H1 (cell line): ENCODE measurements around the gene LRRC49. TPM values are rescaled to one million over a fixed set of nuclear protein-coding genes. Genes with fewer than 3 reads are reported as not detected.

Experiments
- CTCF ChIA-PET: fragments of 300-600 bp; sonication (Branson Sonifier 250); formaldehyde crosslinking; loops from one replicate; lab custom pipeline; 2021; ENCODE audit not compliant: partially characterized antibody; lab: Charles Lee
- POLR2A ChIA-PET: fragments of 300-600 bp; sonication (Branson Sonifier 250); formaldehyde crosslinking; loops from one replicate; lab custom pipeline; 2021; ENCODE audit warnings: inconsistent platforms; ENCODE audit not compliant: partially characterized antibody; lab: Charles Lee
- DNase-seq, 2 experiments: peaks; one replicate each; pipeline versions ENCODE4 v3.0.0 to v3.0.0-alpha.2; 2010 to 2022; ENCODE audit warnings: low spot score in 2 of 2, low read depth in 1 of 2, mixed read lengths in 1 of 2
- FAIRE-seq: peaks from 2 replicates; lab custom pipeline; 2011; peaks lifted over from hg19 to GRCh38; lab: Jason Lieb, UNC
- H2AFZ ChIP-seq: 2 replicates; pipeline ENCODE4 v1.8.1; 2012; ENCODE audit warnings: low read length, inconsistent platforms
- H2AK5ac ChIP-seq: 2 replicates; pipeline ENCODE4 v1.6.1; 2013; ENCODE audit warnings: low read depth, low read length
- H2BK120ac ChIP-seq: replicated peaks from 2 replicates; pipeline ENCODE3; 2013; ENCODE audit warnings: low read depth, low read length, inconsistent platforms
- H2BK12ac ChIP-seq: 2 replicates; pipeline ENCODE4 v1.6.1; 2013; ENCODE audit warnings: low read depth, low read length
- H2BK15ac ChIP-seq: 2 replicates; pipeline ENCODE4 v1.6.1; 2013; ENCODE audit warnings: low read length
- H2BK20ac ChIP-seq: 2 replicates; pipeline ENCODE4 v1.6.1; 2013; ENCODE audit warnings: low read length
- H2BK5ac ChIP-seq: 2 replicates; pipeline ENCODE4 v1.6.1; 2013; ENCODE audit warnings: low read depth, low read length
- H3K14ac ChIP-seq: 2 replicates; pipeline ENCODE4 v1.6.1; 2013; ENCODE audit warnings: inconsistent platforms; ENCODE audit not compliant: insufficient read length
- H3K18ac ChIP-seq: 2 replicates; pipeline ENCODE4 v1.6.1; 2013; ENCODE audit warnings: low read length; ENCODE audit errors: extremely low read depth
- H3K23ac ChIP-seq: 2 replicates; pipeline ENCODE4 v1.6.1; 2013; ENCODE audit warnings: inconsistent platforms; ENCODE audit not compliant: insufficient read length
- H3K23me2 ChIP-seq: 2 replicates; pipeline ENCODE4 v1.6.1; 2013; ENCODE audit warnings: low read depth, low read length
- H3K27ac ChIP-seq: 2 replicates; pipeline ENCODE4 v1.6.1; 2011; ENCODE audit warnings: low read depth, low read length, inconsistent platforms
- H3K27me3 ChIP-seq, 4 experiments: replicated peaks in 1 of 4; 1 replicate in 1 of 4; 2 replicates in 3 of 4; pipeline versions ENCODE4 v1.6.1 to v1.8.1; 2011 to 2013; ENCODE audit warnings: low read length in 3 of 4, mild to moderate bottlenecking in 3 of 4, inconsistent platforms in 2 of 4, mixed read lengths in 2 of 4, moderate library complexity in 1 of 4; ENCODE audit not compliant: control insufficient read depth in 3 of 4, insufficient read depth in 3 of 4; ENCODE audit errors: extremely low read depth in 1 of 4
- H3K36me3 ChIP-seq, 4 experiments: 2 replicates each; pipeline versions ENCODE4 v1.6.1 to v1.8.1; 2011 to 2013; ENCODE audit warnings: mild to moderate bottlenecking in 4 of 4, low read length in 3 of 4, moderate library complexity in 2 of 4, control low read depth in 1 of 4, inconsistent platforms in 1 of 4; ENCODE audit not compliant: insufficient read depth in 4 of 4, control insufficient read depth in 2 of 4
- H3K4ac ChIP-seq: replicated peaks from 2 replicates; pipeline ENCODE3; 2013; ENCODE audit warnings: low read length, low read depth, mixed read lengths, inconsistent platforms; ENCODE audit not compliant: insufficient read length
- H3K4me1 ChIP-seq, 4 experiments: replicated peaks in 1 of 4; 1 replicate in 1 of 4; 2 replicates in 3 of 4; pipeline versions ENCODE4 v1.6.1 to v1.8.1; 2011 to 2013; ENCODE audit warnings: low read length in 3 of 4, inconsistent platforms in 2 of 4, mixed read lengths in 1 of 4; ENCODE audit not compliant: insufficient read depth in 4 of 4, control insufficient read depth in 3 of 4
- H3K4me2 ChIP-seq, 2 experiments: 2 replicates each; pipeline versions ENCODE4 v1.6.1 to v1.8.1; 2011 to 2013; ENCODE audit warnings: low read depth in 2 of 2, low read length in 2 of 2, control low read depth in 1 of 2, inconsistent platforms in 1 of 2, mild to moderate bottlenecking in 1 of 2; ENCODE audit not compliant: insufficient read depth in 1 of 2
- H3K4me3 ChIP-seq, 4 experiments: fragments of 200-600, 300-600 bp in 1 of 4; sonication (generic), shearing (Covaris generic), sonication (Bioruptor Twin) in 1 of 4; 2 replicates each; pipeline versions ENCODE4 v1.5.1 to v1.8.1; 2011 to 2016; ENCODE audit warnings: low read length in 4 of 4, low read depth in 3 of 4, control low read depth in 2 of 4, inconsistent platforms in 2 of 4, mild to moderate bottlenecking in 2 of 4, mixed read lengths in 1 of 4, moderate library complexity in 1 of 4; ENCODE audit not compliant: insufficient read depth in 2 of 4; ENCODE audit errors: extremely low read depth in 1 of 4
- H3K56ac ChIP-seq: replicated peaks from 2 replicates; pipeline ENCODE3; 2013; ENCODE audit warnings: low read depth, mild to moderate bottlenecking, mixed read lengths, low read length, inconsistent platforms; ENCODE audit not compliant: insufficient read length
- H3K79me1 ChIP-seq: 2 replicates; pipeline ENCODE4 v1.6.1; 2013; ENCODE audit warnings: low read depth, low read length, control low read depth
- H3K79me2 ChIP-seq, 2 experiments: 2 replicates each; pipeline versions ENCODE4 v1.6.1 to v1.8.1; 2012 to 2013; ENCODE audit warnings: low read length in 2 of 2, mild to moderate bottlenecking in 2 of 2, inconsistent platforms in 1 of 2; ENCODE audit not compliant: insufficient read depth in 2 of 2, control insufficient read depth in 1 of 2
- H3K9ac ChIP-seq, 4 experiments: replicated peaks in 1 of 4; 1 replicate in 1 of 4; 2 replicates in 3 of 4; pipeline versions ENCODE4 v1.6.1 to v1.8.1; 2011 to 2013; ENCODE audit warnings: low read depth in 3 of 4, low read length in 3 of 4, control low read depth in 2 of 4, mild to moderate bottlenecking in 2 of 4, moderate library complexity in 2 of 4, inconsistent platforms in 1 of 4; ENCODE audit errors: extremely low read depth in 1 of 4
- H3K9me3 ChIP-seq, 2 experiments: 2 replicates each; pipeline versions ENCODE4 v1.6.1 to v1.8.1; 2012 to 2013; ENCODE audit warnings: mild to moderate bottlenecking in 2 of 2, moderate library complexity in 2 of 2, control low read depth in 1 of 2, inconsistent platforms in 1 of 2, low read depth in 1 of 2, low read length in 1 of 2, mixed read lengths in 1 of 2; ENCODE audit not compliant: insufficient read depth in 2 of 2
- H4K20me1 ChIP-seq, 2 experiments: replicated peaks in 1 of 2; 2 replicates each; pipeline versions ENCODE3 to v1.8.1; 2011 to 2013; ENCODE audit warnings: inconsistent platforms in 2 of 2, low read length in 2 of 2, mild to moderate bottlenecking in 1 of 2; ENCODE audit not compliant: insufficient read depth in 2 of 2, control insufficient read depth in 1 of 2
- H4K5ac ChIP-seq: 2 replicates; pipeline ENCODE4 v1.6.1; 2013; ENCODE audit warnings: low read length, low read depth, mixed read lengths, inconsistent platforms; ENCODE audit not compliant: insufficient read length
- H4K8ac ChIP-seq: 2 replicates; pipeline ENCODE4 v1.8.0; 2013; ENCODE audit warnings: mild to moderate bottlenecking, moderate library complexity, low read length, inconsistent platforms; ENCODE audit not compliant: insufficient read depth; ENCODE audit errors: extremely low read depth
- H4K91ac ChIP-seq: replicated peaks from 2 replicates; pipeline ENCODE3; 2013; ENCODE audit warnings: low read length, mixed read lengths, inconsistent platforms; ENCODE audit not compliant: insufficient read length
- EGR1 ChIP-seq: IDR thresholded peaks from 2 replicates; pipeline ENCODE4 v1.6.1; 2011; ENCODE audit warnings: low read depth, low read length, borderline replicate concordance
- EZH2 ChIP-seq: fragments of 200-600 bp; sonication (generic); IDR thresholded peaks from 2 replicates; pipeline ENCODE4 v1.7.1; 2012; ENCODE audit warnings: low read depth, mild to moderate bottlenecking, moderate library complexity, low read length, inconsistent platforms; ENCODE audit not compliant: severe bottlenecking
- GTF2F1 ChIP-seq: IDR thresholded peaks from 2 replicates; pipeline ENCODE4 v1.6.1; 2012; ENCODE audit warnings: low read depth, low read length, improper control_type of control experiment, borderline replicate concordance
- HDAC2 ChIP-seq, 2 experiments: fragments of 300-600 bp in 1 of 2; sonication (generic) in 1 of 2; IDR thresholded peaks; 2 replicates each; pipeline ENCODE4 v1.6.1; 2011 to 2012; ENCODE audit warnings: low read depth in 2 of 2, low read length in 2 of 2, mild to moderate bottlenecking in 2 of 2, moderate library complexity in 2 of 2, borderline replicate concordance in 1 of 2, inconsistent platforms in 1 of 2
- JUND ChIP-seq: IDR thresholded peaks from 2 replicates; pipeline ENCODE4 v1.6.1; 2011; ENCODE audit warnings: mild to moderate bottlenecking, improper control_type of control experiment, low read length
- KDM1A ChIP-seq: fragments of 200-600, 300-600 bp; sonication (generic); IDR thresholded peaks from 2 replicates; pipeline ENCODE4 v1.7.1; 2016; ENCODE audit warnings: mild to moderate bottlenecking, low read length, borderline replicate concordance
- MAFK ChIP-seq: IDR thresholded peaks from 2 replicates; pipeline ENCODE4 v1.6.1; 2012; ENCODE audit warnings: low read depth, mild to moderate bottlenecking, improper control_type of control experiment, low read length
- NRF1 ChIP-seq: IDR thresholded peaks from 2 replicates; pipeline ENCODE4 v1.6.1; 2011; ENCODE audit warnings: mild to moderate bottlenecking, low read depth, low read length, improper control_type of control experiment
- PHF8 ChIP-seq: fragments of 200-600 bp; sonication (generic); conservative IDR thresholded peaks from 2 replicates; pipeline ENCODE4 v1.7.1; 2012; ENCODE audit warnings: low read depth, mild to moderate bottlenecking, inconsistent platforms, low read length, moderate library complexity
- POLR2AphosphoS5 ChIP-seq: IDR thresholded peaks from 2 replicates; pipeline ENCODE4 v1.6.1; 2011; ENCODE audit warnings: low read depth, low read length
- RAD21 ChIP-seq, 2 experiments: IDR thresholded peaks in 1 of 2; conservative IDR thresholded peaks in 1 of 2; 2 replicates each; pipeline ENCODE4 v1.6.1; 2011; ENCODE audit warnings: low read depth in 2 of 2, low read length in 2 of 2, improper control_type of control experiment in 1 of 2, inconsistent platforms in 1 of 2, mild to moderate bottlenecking in 1 of 2, moderate library complexity in 1 of 2
- RFX5 ChIP-seq: IDR thresholded peaks from 2 replicates; pipeline ENCODE4 v1.6.1; 2011; ENCODE audit warnings: low read depth, low read length, improper control_type of control experiment, borderline replicate concordance
- SP4 ChIP-seq: IDR thresholded peaks from 2 replicates; pipeline ENCODE4 v1.6.1; 2012; ENCODE audit warnings: low read length, inconsistent platforms
- TAF7 ChIP-seq: optimal IDR thresholded peaks from 2 replicates; pipeline ENCODE3; 2011; ENCODE audit warnings: low read depth, mild to moderate bottlenecking, inconsistent platforms, low read length, moderate library complexity, borderline replicate concordance
- polyA plus RNA-seq, 7 experiments: library from polyadenylated mRNA; depleted of rRNA in 3 of 7; stranded (reverse) in 5 of 7; unstranded in 2 of 7; fragments of >200 nt in 5 of 7; fragments of 200-250 nt in 2 of 7; gene quantifications; 1 replicate in 5 of 7; 2 replicates in 1 of 7; 4 replicates in 1 of 7; pipeline versions ENCODE4 v1.2.1 to v1.2.3, GENCODE V29; 2011 to 2013; ENCODE audit warnings: missing spikeins in 2 of 7, mixed read lengths in 2 of 7
- total RNA-seq: library from RNA; stranded (reverse); fragmentation: NEBNext Ultra II Directional; extraction: Animal tissue kit (Norgen Biotek cat#: 25700); gene quantifications from 2 replicates; pipeline ENCODE4 v1.2.1, GENCODE V29; 2021

The LRRC49 gene
- total and polyA plus RNA-seq, 2 of the 8 experiments (the other 6 are each of a cell fraction or from before 2014, with no cell fraction given): 5.0 to 10.4 TPM

GRCh38 chr15:71003319-71003718 lies 110.7 kb downstream of the LRRC49 start:
- Histone ChIP-seq H3K79me1 (no peaks in the 10 kb centered on the region), H2BK15ac (no peak overlapping the region), H2AFZ (no peak overlapping the region), H3K36me3 (no peaks in the 10 kb centered on the region), H3K23ac (no peak overlapping the region), H4K91ac (no peak overlapping the region), H3K4me3 (no peak overlapping the region), H4K5ac (no peak overlapping the region), H4K20me1 (no peaks in the 10 kb centered on the region), H4K8ac (no peak overlapping the region), H3K4me2 (no peak overlapping the region), H2BK5ac (no peak overlapping the region), H3K79me2 (no peaks in the 10 kb centered on the region), H2BK20ac (no peak overlapping the region), H2BK12ac (no peak overlapping the region), H3K27me3 (no peaks in the 10 kb centered on the region), H3K4ac (no peak overlapping the region), H2AK5ac (no peak overlapping the region), H3K23me2 (no peaks in the 10 kb centered on the region), H3K14ac (no peak overlapping the region), H3K56ac (no peak overlapping the region), H3K18ac (no peak overlapping the region), H3K27ac (no peak overlapping the region), H3K9ac (peak overlapping the region in 1 of 4 experiments; percentile 8; a peak in 1 of 7 replicates), H2BK120ac (no peak overlapping the region), H3K4me1 (no peaks in the 10 kb centered on the region), H3K9me3 (no peaks in the 10 kb centered on the region; a peak in 1 of 4 replicates)
- ChIA-PET POLR2A (no interaction called here), CTCF (no interaction called here)
- DNase-seq: no peak
- no peak for FAIRE-seq
- no peak for TF ChIP-seq PHF8
- no peak for TF ChIP-seq MAFK
- TF ChIP-seq EZH2: no peak
- no peak for TF ChIP-seq HDAC2 (IDR thresholded peaks at IDR 0.05; ENCODE audit: borderline replicate concordance in 1 of 2, low read depth in 2 of 2, low read length in 2 of 2)
- no peak for TF ChIP-seq POLR2AphosphoS5
- TF ChIP-seq KDM1A: no peak
- TF ChIP-seq NRF1: no peak
- TF ChIP-seq SP4: no peak
- no peak for TF ChIP-seq JUND
- TF ChIP-seq EGR1: no peak
- TF ChIP-seq RAD21 (IDR thresholded peaks at IDR 0.05 in 1 of 2, conservative IDR thresholded peaks at IDR 0.05 in 1 of 2; ENCODE audit: low read depth in 2 of 2, low read length in 2 of 2): no peak
- TF ChIP-seq RFX5: no peak
- TF ChIP-seq TAF7: no peak
- no peak for TF ChIP-seq GTF2F1
